ENCODE data around the gene P2RX7. TPM values are rescaled to one million over a fixed set of nuclear protein-coding genes. Genes with fewer than 3 reads are reported as not detected.

Gene P2RX7
- total RNA-seq, 1 experiment from 2014 or later, result 0.55 TPM

- TF ChIP-seq AFF4 (CRISPR knock-in tag; IDR thresholded peaks at IDR 0.05; ENCODE audit: borderline replicate concordance), result no peak
Observed at GRCh38 chr12:121189131-121189530, 56.5 kb downstream of the P2RX7 start (continued).

DNA sequence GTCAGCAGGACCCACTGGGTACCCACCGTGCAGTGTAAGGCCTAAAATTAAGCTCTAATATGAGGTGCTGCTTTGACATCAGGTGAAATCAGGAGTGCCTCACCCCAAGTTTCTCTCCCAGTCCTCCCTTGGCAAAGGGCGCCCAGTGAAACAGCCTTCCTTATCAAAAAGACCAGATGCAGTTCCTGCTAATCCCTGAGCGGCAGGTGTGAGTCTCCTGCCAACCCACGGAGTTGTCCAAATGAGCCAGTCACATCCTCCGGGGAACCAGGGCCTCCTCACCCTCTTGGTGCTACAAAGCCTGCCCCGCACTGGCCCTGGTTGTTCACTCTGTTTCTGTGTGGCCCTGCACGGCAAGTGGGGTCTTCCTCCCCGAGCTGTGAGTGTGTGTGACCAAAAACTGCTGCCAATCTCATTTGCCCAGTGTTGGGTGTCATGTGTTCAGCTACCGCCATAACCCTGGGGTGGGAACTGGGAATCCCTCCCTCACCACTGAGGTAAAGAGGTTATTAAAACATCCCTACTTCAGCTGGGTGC, 57.0 kb downstream of the P2RX7 start:
- DNase-seq (ENCODE audit: low spot score) (no peak), ATAC-seq (peak; percentile 38)
- Mint-ChIP-seq H3K4me1 (no peaks in the 10 kb centered on the region), H3K27ac (no peak overlapping the region), H3K36me3 (no peaks in the 10 kb centered on the region), H3K27me3 (ENCODE audit: low read depth) (no peaks in the 10 kb centered on the region), H3K4me3 (no peak overlapping the region), H3K9me3 (no peaks in the 10 kb centered on the region)
- TF ChIP-seq FOXJ3 (CRISPR knock-in tag; IDR thresholded peaks at IDR 0.05; ENCODE audit: borderline replicate concordance) (no peak), ELF4 (CRISPR knock-in tag; IDR thresholded peaks at IDR 0.05; ENCODE audit: low read depth) (no peak), GRHL2 (CRISPR knock-in tag; IDR thresholded peaks at IDR 0.05; ENCODE audit: insufficient replicate concordance, severe bottlenecking) (no peak), PRRX2 (CRISPR knock-in tag; IDR thresholded peaks at IDR 0.05) (no peak), AR (CRISPR knock-in tag; IDR thresholded peaks at IDR 0.05) (no peak), GABPB1 (CRISPR knock-in tag; IDR thresholded peaks at IDR 0.05) (no peak), ZMAT4 (CRISPR knock-in tag; IDR thresholded peaks at IDR 0.05) (no peak), ATF2 (CRISPR knock-in tag; IDR thresholded peaks at IDR 0.05; ENCODE audit: borderline replicate concordance, low read depth) (no peak), NFATC4 (CRISPR knock-in tag; IDR thresholded peaks at IDR 0.05) (no peak), SP1 (CRISPR knock-in tag; conservative IDR thresholded peaks at IDR 0.05) (no peak), CREB1 (CRISPR knock-in tag; IDR thresholded peaks at IDR 0.05) (no peak), SOX15 (CRISPR knock-in tag; IDR thresholded peaks at IDR 0.05) (no peak), EMX1 (CRISPR knock-in tag; IDR thresholded peaks at IDR 0.05) (no peak), ZNF423 (CRISPR knock-in tag; IDR thresholded peaks at IDR 0.05) (no peak), ZNF396 (CRISPR knock-in tag; IDR thresholded peaks at IDR 0.05; ENCODE audit: borderline replicate concordance) (no peak), TEAD1 (CRISPR knock-in tag; IDR thresholded peaks at IDR 0.05) (no peak), FOXP4 (CRISPR knock-in tag; IDR thresholded peaks at IDR 0.05) (no peak)
- TF ChIP-seq, protein P1, sequence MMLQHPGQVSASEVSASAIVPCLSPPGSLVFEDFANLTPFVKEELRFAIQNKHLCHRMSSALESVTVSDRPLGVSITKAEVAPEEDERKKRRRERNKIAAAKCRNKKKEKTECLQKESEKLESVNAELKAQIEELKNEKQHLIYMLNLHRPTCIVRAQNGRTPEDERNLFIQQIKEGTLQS (CRISPR knock-in tag; conservative IDR thresholded peaks at IDR 0.05), result no peak
- TF ChIP-seq, protein P2, sequence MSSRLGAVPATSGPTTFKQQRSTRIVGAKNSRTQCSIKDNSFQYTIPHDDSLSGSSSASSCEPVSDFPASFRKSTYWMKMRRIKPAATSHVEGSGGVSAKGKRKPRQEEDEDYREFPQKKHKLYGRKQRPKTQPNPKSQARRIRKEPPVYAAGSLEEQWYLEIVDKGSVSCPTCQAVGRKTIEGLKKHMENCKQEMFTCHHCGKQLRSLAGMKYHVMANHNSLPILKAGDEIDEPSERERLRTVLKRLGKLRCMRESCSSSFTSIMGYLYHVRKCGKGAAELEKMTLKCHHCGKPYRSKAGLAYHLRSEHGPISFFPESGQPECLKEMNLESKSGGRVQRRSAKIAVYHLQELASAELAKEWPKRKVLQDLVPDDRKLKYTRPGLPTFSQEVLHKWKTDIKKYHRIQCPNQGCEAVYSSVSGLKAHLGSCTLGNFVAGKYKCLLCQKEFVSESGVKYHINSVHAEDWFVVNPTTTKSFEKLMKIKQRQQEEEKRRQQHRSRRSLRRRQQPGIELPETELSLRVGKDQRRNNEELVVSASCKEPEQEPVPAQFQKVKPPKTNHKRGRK (CRISPR knock-in tag; IDR thresholded peaks at IDR 0.05; ENCODE audit: borderline replicate concordance), result no peak
- POLR2A ChIA-PET, result no interaction called here
- CTCF ChIA-PET, result interaction anchor here (1.8 kb wide), 1 partner anchor 184 kb away, joined by 6 read pairs; no protein-coding TSS in a partner anchor
